ENCODE data around the gene TDRD5. TPM values are rescaled to one million over a fixed set of nuclear protein-coding genes. Genes with fewer than 3 reads are reported as not detected.

Gene TDRD5
- total RNA-seq, 1 experiment from 2014 or later: not detected

DNA sequence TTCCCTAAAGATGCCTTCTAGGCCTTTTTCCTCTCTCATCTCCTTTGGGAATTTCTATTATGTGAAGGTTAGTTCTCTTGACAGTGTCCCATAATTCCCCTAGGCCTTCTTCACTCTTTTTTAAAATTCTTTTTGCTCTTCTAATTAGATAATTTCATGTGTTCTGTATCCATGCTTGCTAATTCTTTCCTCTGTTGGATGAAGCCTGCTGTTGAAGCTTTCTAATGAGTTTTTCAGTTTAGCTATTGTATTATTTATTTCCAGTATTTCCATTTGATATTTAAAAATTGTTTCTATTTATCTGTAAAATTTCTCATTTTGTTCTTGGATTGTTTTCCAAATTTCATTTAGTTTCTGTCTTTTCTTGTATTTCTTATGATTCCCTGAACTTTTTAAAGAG is 123.0 kb downstream of the TDRD5 start:
- POLR2A ChIA-PET: no interaction called here
- no peaks in the 10 kb centered on the region for H3K4me1 Mint-ChIP-seq (ENCODE audit: insufficient read depth, unreplicated experiment)
- peaks cover 11% of the 10 kb centered on the region for H3K27me3 Mint-ChIP-seq (ENCODE audit: insufficient read depth, unreplicated experiment)
- H3K4me3 Mint-ChIP-seq (ENCODE audit: unreplicated experiment): no peak overlapping the region
- intact Hi-C loops (cut with micrococcal nuclease): no loop called here
- CTCF ChIA-PET: interaction anchor here (0.5 to 49.8 kb wide), 4 partner anchors 9 to 359 kb away, joined by 3 to 2115 read pairs (median 12); no protein-coding TSS in a partner anchor
- H3K9me3 Mint-ChIP-seq (ENCODE audit: unreplicated experiment): peaks cover 48% of the 10 kb centered on the region
- no peaks in the 10 kb centered on the region for H3K36me3 Mint-ChIP-seq (ENCODE audit: insufficient read depth, unreplicated experiment)
- no TSS peak for BruUV-seq (replicated peaks)
- no peak overlapping the region for H3K27ac Mint-ChIP-seq (ENCODE audit: low read depth, unreplicated experiment)
- no peak for TF ChIP-seq CTCF (IDR thresholded peaks at IDR 0.05; ENCODE audit: unreplicated experiment)
- DNase-seq (ENCODE audit: unreplicated experiment): no peak

GRCh38 chr1:179719272-179719671 is 127.6 kb downstream of the TDRD5 start:
- no TSS peak for BruUV-seq (replicated peaks)
- no peaks in the 10 kb centered on the region for H3K4me1 Mint-ChIP-seq (ENCODE audit: insufficient read depth, unreplicated experiment)
- ChIA-PET POLR2A (interaction anchor here (0.6 kb wide), 1 partner anchor 41 kb away, joined by 3 read pairs; no protein-coding TSS in a partner anchor), CTCF (interaction anchor here (0.7 to 49.8 kb wide), 4 partner anchors 9 to 95 kb away, joined by 3 to 2115 read pairs (median 22); no protein-coding TSS in a partner anchor)
- TF ChIP-seq CTCF (IDR thresholded peaks at IDR 0.05; ENCODE audit: unreplicated experiment): no peak
- H3K27ac Mint-ChIP-seq (ENCODE audit: low read depth, unreplicated experiment): no peak overlapping the region
- intact Hi-C loops (cut with micrococcal nuclease): no loop called here
- H3K9me3 Mint-ChIP-seq (ENCODE audit: unreplicated experiment): peaks cover 52% of the 10 kb centered on the region
- H3K4me3 Mint-ChIP-seq (ENCODE audit: unreplicated experiment): no peak overlapping the region
- no peaks in the 10 kb centered on the region for H3K27me3 Mint-ChIP-seq (ENCODE audit: insufficient read depth, unreplicated experiment)
- no peaks in the 10 kb centered on the region for H3K36me3 Mint-ChIP-seq (ENCODE audit: insufficient read depth, unreplicated experiment)
- no peak for DNase-seq (ENCODE audit: unreplicated experiment)

DNA sequence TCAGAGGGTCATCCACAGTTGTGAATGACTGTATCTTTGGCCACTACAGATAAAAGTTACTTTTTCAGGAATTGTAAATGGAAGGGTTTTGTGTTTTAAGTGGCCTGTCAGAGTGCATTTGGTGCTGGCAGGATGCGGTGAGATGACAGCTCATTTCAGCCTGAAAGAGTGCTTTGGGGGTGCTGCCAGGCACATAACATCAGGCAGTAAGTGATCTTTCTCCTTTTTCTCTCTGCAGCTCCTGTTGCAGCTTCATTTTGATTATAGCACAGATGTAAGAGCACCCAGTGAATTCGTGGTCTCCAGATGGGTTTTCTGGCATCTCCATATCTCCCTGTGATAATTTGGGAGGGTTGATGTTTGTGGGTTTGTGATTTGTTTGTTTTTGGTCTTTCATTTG is 136.6 kb downstream of the TDRD5 start:
- no peaks in the 10 kb centered on the region for H3K9me3 Mint-ChIP-seq (ENCODE audit: unreplicated experiment)
- ChIA-PET POLR2A (interaction anchor here (1.1 kb wide), 1 partner anchor 10 kb away, joined by 4 read pairs; no protein-coding TSS in a partner anchor), CTCF (interaction anchor here (1.2 to 49.8 kb wide), 5 partner anchors 11 to 86 kb away, joined by 3 to 2115 read pairs (median 8); no protein-coding TSS in a partner anchor)
- no peaks in the 10 kb centered on the region for H3K27me3 Mint-ChIP-seq (ENCODE audit: insufficient read depth, unreplicated experiment)
- DNase-seq (ENCODE audit: unreplicated experiment): no peak
- no peak overlapping the region for H3K27ac Mint-ChIP-seq (ENCODE audit: low read depth, unreplicated experiment)
- BruUV-seq (replicated peaks): no TSS peak
- H3K4me3 Mint-ChIP-seq (ENCODE audit: unreplicated experiment): no peak overlapping the region
- TF ChIP-seq CTCF (IDR thresholded peaks at IDR 0.05; ENCODE audit: unreplicated experiment): no peak
- no peaks in the 10 kb centered on the region for H3K4me1 Mint-ChIP-seq (ENCODE audit: insufficient read depth, unreplicated experiment)
- intact Hi-C loops (cut with micrococcal nuclease): no loop called here
- H3K36me3 Mint-ChIP-seq (ENCODE audit: insufficient read depth, unreplicated experiment): no peaks in the 10 kb centered on the region

- ChIA-PET POLR2A (no interaction called here), CTCF (interaction anchor here (1.0 to 49.8 kb wide), 7 partner anchors 9 to 84 kb away, joined by 3 to 2115 read pairs (median 4); no protein-coding TSS in a partner anchor)
Measured at GRCh38 chr1:179729881-179730280, 138.2 kb downstream of the TDRD5 start.

More at GRCh38 chr1:179729881-179730280, 138.2 kb downstream of the TDRD5 start:
- H3K4me1 Mint-ChIP-seq (ENCODE audit: insufficient read depth, unreplicated experiment): no peaks in the 10 kb centered on the region
- no TSS peak for BruUV-seq (replicated peaks)
- no peaks in the 10 kb centered on the region for H3K27me3 Mint-ChIP-seq (ENCODE audit: insufficient read depth, unreplicated experiment)
- no peaks in the 10 kb centered on the region for H3K9me3 Mint-ChIP-seq (ENCODE audit: unreplicated experiment)
- H3K27ac Mint-ChIP-seq (ENCODE audit: low read depth, unreplicated experiment): no peak overlapping the region
- H3K36me3 Mint-ChIP-seq (ENCODE audit: insufficient read depth, unreplicated experiment): no peaks in the 10 kb centered on the region
- H3K4me3 Mint-ChIP-seq (ENCODE audit: unreplicated experiment): no peak overlapping the region
- no peak for DNase-seq (ENCODE audit: unreplicated experiment)
- intact Hi-C loops (cut with micrococcal nuclease): no loop called here
- no peak for TF ChIP-seq CTCF (IDR thresholded peaks at IDR 0.05; ENCODE audit: unreplicated experiment)
